Right renal cortex interstitium (tissue), 3 donors: ENCODE measurements around the gene RAB41. TPM values are rescaled to one million over a fixed set of nuclear protein-coding genes. Genes with fewer than 3 reads are reported as not detected.
"Not testable (repeated sequence)": the region's sequence is repeated elsewhere in the genome, so short reads cannot be mapped to it uniquely, and the experiment has no call there.

Experiments
- DNase-seq, 3 donors: peaks; one replicate each; pipeline ENCODE4 v3.0.0-alpha.2; 2013; ENCODE audit warnings: low read depth in 3 of 3, low spot score in 2 of 3
- polyA plus RNA-seq, 3 donors: library from polyadenylated mRNA; unstranded; fragments of 120-200 nt; gene quantifications; one replicate each; pipeline ENCODE4 v1.2.1, GENCODE V29; 2013; ENCODE audit not compliant: insufficient read length in 3 of 3

The RAB41 gene
- polyA plus RNA-seq, result 1 to 10 TPM in 1 of 3 donors, under 1 TPM in 2; 0.86 to 1.0 (median 0.93) TPM

GRCh38 chrX:70281951-70282350, at the start of gene RAB41:
RAB41 (plus strand) TSS chrX:70282172; CDS start chrX:70282218, 46 bp downstream.
- no peak for DNase-seq

- no peak for DNase-seq
Measured at GRCh38 chrX:70234355-70234754, 47.6 kb upstream of the RAB41 start, which contains the start of gene AWAT1. AWAT1 (plus strand) TSS chrX:70234655; CDS start chrX:70234696, 41 bp downstream.

- DNase-seq, result no peak
Measured at GRCh38 chrX:70240751-70241150, 41.2 kb upstream of the RAB41 start.

GRCh38 chrX:70241501-70241900, 40.5 kb upstream of the RAB41 start:
- DNase-seq, result no peak

GRCh38 chrX:70243601-70244000, 38.4 kb upstream of the RAB41 start:
- DNase-seq, result not testable (repeated sequence)

- DNase-seq, result no peak
Measured at GRCh38 chrX:70244881-70245280, 37.1 kb upstream of the RAB41 start.

- no peak for DNase-seq
Measured at GRCh38 chrX:70247252-70247651, 34.7 kb upstream of the RAB41 start.

GRCh38 chrX:70252491-70252890, 29.5 kb upstream of the RAB41 start:
- no peak for DNase-seq

GRCh38 chrX:70253377-70254062, 28.5 kb upstream of the RAB41 start:
- no peak for DNase-seq

- no peak for DNase-seq
Measured at GRCh38 chrX:70254063-70254400, 27.9 kb upstream of the RAB41 start.

- no peak for DNase-seq
Measured at GRCh38 chrX:70254909-70255308, 27.1 kb upstream of the RAB41 start.

GRCh38 chrX:70255452-70255851, 26.5 kb upstream of the RAB41 start:
- DNase-seq, result no peak

GRCh38 chrX:70257423-70258288, 24.3 kb upstream of the RAB41 start:
- no peak for DNase-seq

- no peak for DNase-seq
Measured at GRCh38 chrX:70260104-70260503, 21.9 kb upstream of the RAB41 start, which contains the start of gene P2RY4. P2RY4 (minus strand) TSS chrX:70260204; CDS start chrX:70259624, 580 bp downstream.

- DNase-seq, result peak in 1 of 3 donors; percentile 3
Measured at GRCh38 chrX:70262952-70263567, 18.9 kb upstream of the RAB41 start.

- no peak for DNase-seq
Measured at GRCh38 chrX:70264784-70265183, 17.2 kb upstream of the RAB41 start.

GRCh38 chrX:70268034-70268433, 13.9 kb upstream of the RAB41 start, which contains the start of gene ARR3:
ARR3 (plus strand) TSS chrX:70268334; CDS start chrX:70269386, 1,052 bp downstream.
- DNase-seq, result no peak

- not testable (repeated sequence) for DNase-seq
Measured at GRCh38 chrX:70274029-70274428, 7.9 kb upstream of the RAB41 start.

GRCh38 chrX:70279081-70279480, 2.9 kb upstream of the RAB41 start:
- no peak for DNase-seq

- DNase-seq, result no peak
Measured at GRCh38 chrX:70280573-70280972, 1.4 kb upstream of the RAB41 start.

- DNase-seq, result no peak
Measured at GRCh38 chrX:70289168-70289792, 7.3 kb downstream of the RAB41 start.
